GM19467 (cell line): ENCODE data around the gene RMC1.
"Not testable (repeated sequence)": the region's sequence is repeated elsewhere in the genome, so short reads cannot be mapped to it uniquely, and the experiment has no call there.

Source experiments
- ATAC-seq: cut with Tn5 transposase; IDR thresholded peaks from one replicate; pipeline ENCODE4 v1.9.1; 2021; ENCODE audit warnings: mild to moderate bottlenecking, moderate library complexity; ENCODE audit not compliant: unreplicated experiment

RMC1 gene

GRCh38 chr18:23503038-23503962, at the start of gene RMC1:
Gene RMC1 (plus strand): TSS chr18:23503511. CDS start chr18:23503619, 108 bp downstream.
- ATAC-seq, result peak; percentile 77

- no peak for ATAC-seq
Observed at GRCh38 chr18:23453680-23454058, 49.6 kb upstream of the RMC1 start.

- ATAC-seq, result no peak
Observed at GRCh38 chr18:23456835-23457234, 46.5 kb upstream of the RMC1 start.

GRCh38 chr18:23458830-23459529, 44.3 kb upstream of the RMC1 start:
- no peak for ATAC-seq

GRCh38 chr18:23459530-23459921, 43.8 kb upstream of the RMC1 start:
- no peak for ATAC-seq

GRCh38 chr18:23460285-23461273, 42.7 kb upstream of the RMC1 start:
- ATAC-seq, result no peak

- no peak for ATAC-seq
Observed at GRCh38 chr18:23462876-23463275, 40.4 kb upstream of the RMC1 start.

GRCh38 chr18:23468753-23469459, 34.4 kb upstream of the RMC1 start:
- no peak for ATAC-seq

GRCh38 chr18:23470620-23471387, 32.5 kb upstream of the RMC1 start:
- ATAC-seq, result no peak

GRCh38 chr18:23471486-23471885, 31.8 kb upstream of the RMC1 start:
- ATAC-seq, result no peak

GRCh38 chr18:23479829-23480505, 23.3 kb upstream of the RMC1 start:
- ATAC-seq, result no peak

- ATAC-seq, result no peak
Observed at GRCh38 chr18:23484561-23485182, 18.6 kb upstream of the RMC1 start.

- no peak for ATAC-seq
Observed at GRCh38 chr18:23485386-23485785, 17.9 kb upstream of the RMC1 start.

GRCh38 chr18:23487738-23488570, 15.4 kb upstream of the RMC1 start:
- ATAC-seq, result peak; percentile 66

GRCh38 chr18:23489586-23489985, 13.7 kb upstream of the RMC1 start:
- ATAC-seq, result not testable (repeated sequence)

GRCh38 chr18:23493654-23494053, 9.7 kb upstream of the RMC1 start:
- ATAC-seq, result no peak

GRCh38 chr18:23494992-23495391, 8.3 kb upstream of the RMC1 start:
- no peak for ATAC-seq
